A673 (cell line): Measurements from ENCODE around the gene HIVEP1. TPM values are rescaled to one million over a fixed set of nuclear protein-coding genes. Genes with fewer than 3 reads are reported as not detected.

ENCODE experiments used
- BruUV-seq: library from RNA; stranded (reverse); fragments of 400-500 nt; replicated peaks from 2 replicates; lab custom pipeline; 2021; lab: Mats Ljungman, UMichigan
- CTCF ChIA-PET: fragments of 300-600 bp; sonication (Branson Sonifier 250); formaldehyde crosslinking; loops from one replicate; lab custom pipeline; 2022; ENCODE audit warnings: antibody characterized with exemption; lab: Charles Lee
- POLR2A ChIA-PET: fragments of 300-600 bp; sonication (Branson Sonifier 250); formaldehyde crosslinking; loops from one replicate; lab custom pipeline; 2022; ENCODE audit warnings: antibody characterized with exemption; ENCODE audit not compliant: low non-redundant PET; lab: Charles Lee
- DNase-seq: peaks from one replicate; pipeline ENCODE4 v3.0.0-alpha.2; 2015; ENCODE audit warnings: low spot score
- H3K27ac ChIP-seq: fragments of 200-600 bp; sonication (generic); 2 replicates; pipeline ENCODE4 v1.5.1; 2016; ENCODE audit warnings: mixed run types, low read depth, mild to moderate bottlenecking, mixed read lengths, antibody characterized with exemption, low read length; ENCODE audit not compliant: poor library complexity, severe bottlenecking
- H3K27me3 ChIP-seq: fragments of 200-600 bp; sonication (generic); replicated peaks from 2 replicates; pipeline ENCODE4 v1.6.1; 2017; ENCODE audit warnings: mixed run types, low read depth, mild to moderate bottlenecking, mixed read lengths, antibody characterized with exemption, low read length; ENCODE audit not compliant: insufficient read depth, poor library complexity
- H3K36me3 ChIP-seq: fragments of 200-600 bp; sonication (generic); 2 replicates; pipeline ENCODE4 v1.6.1; 2016; ENCODE audit warnings: mixed run types, mild to moderate bottlenecking, mixed read lengths, antibody characterized with exemption, low read length; ENCODE audit not compliant: insufficient read depth, poor library complexity, severe bottlenecking
- H3K4me1 ChIP-seq: fragments of 200-600 bp; sonication (generic); 2 replicates; pipeline ENCODE4 v1.6.1; 2017; ENCODE audit warnings: mixed run types, mild to moderate bottlenecking, mixed read lengths, antibody characterized with exemption, low read length; ENCODE audit not compliant: insufficient read depth, poor library complexity, severe bottlenecking
- H3K4me3 ChIP-seq: fragments of 200-600 bp; sonication (generic); 2 replicates; pipeline ENCODE4 v1.5.1; 2016; ENCODE audit warnings: low read depth, mixed run types, mild to moderate bottlenecking, mixed read lengths, low read length; ENCODE audit not compliant: poor library complexity, severe bottlenecking
- H3K9me3 ChIP-seq: fragments of 200-600 bp; sonication (generic); 2 replicates; pipeline ENCODE4 v1.6.1; 2016; ENCODE audit warnings: mixed run types, low read depth, mild to moderate bottlenecking, mixed read lengths, antibody characterized with exemption, low read length; ENCODE audit not compliant: poor library complexity, severe bottlenecking
- EZH2 ChIP-seq: fragments of 200-600 bp; sonication (generic); IDR thresholded peaks from 2 replicates; pipeline ENCODE4 v1.6.1; 2017; ENCODE audit warnings: borderline replicate concordance, low read depth, mild to moderate bottlenecking, mixed read lengths, antibody characterized with exemption, low read length; ENCODE audit not compliant: poor library complexity, severe bottlenecking
- intact Hi-C: fragments of 100-400 bp; cut with micrococcal nuclease; formaldehyde crosslinking; loops from one replicate; pipeline ENCODE4 v1.10.0; 2022; ENCODE audit not compliant: unreplicated experiment
- total RNA-seq: library from RNA; stranded (reverse); gene quantifications from 2 replicates; pipeline ENCODE4 v1.2.3, GENCODE V29; 2021
- TF ChIP-seq, protein P1 (sequence below): fragments of 300-800, 200-600 bp; sonication (generic); conservative IDR thresholded peaks from 2 replicates; pipeline ENCODE4 v1.5.1; 2017; ENCODE audit warnings: low read depth, mild to moderate bottlenecking, antibody characterized with exemption, low read length, moderate library complexity, mixed read lengths

The HIVEP1 gene
- total RNA-seq, 1 experiment from 2014 or later: 21.5 TPM

DNA sequence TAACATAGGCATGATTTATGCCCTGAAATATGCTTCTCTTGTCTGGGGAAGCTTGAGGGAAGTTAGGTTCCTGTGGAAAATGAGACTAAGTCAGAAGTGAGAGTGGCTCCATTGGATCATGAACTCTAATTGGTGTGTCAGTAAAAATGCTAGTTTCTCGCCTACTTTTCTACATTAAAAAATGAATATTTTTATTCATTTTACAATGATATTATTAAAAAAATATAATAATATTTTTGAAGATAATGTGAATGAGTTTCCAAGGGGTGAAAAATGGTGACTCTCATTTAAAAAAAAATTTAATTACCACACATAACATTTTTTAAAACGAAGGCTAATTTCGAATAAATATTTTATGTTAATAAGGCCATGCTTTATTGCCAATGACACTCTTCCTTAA is 84.2 kb downstream of the HIVEP1 start:
- no peak overlapping the region for H3K27ac ChIP-seq
- H3K4me3 ChIP-seq: no peak overlapping the region
- POLR2A ChIA-PET: no interaction called here
- H3K9me3 ChIP-seq: no peaks in the 10 kb centered on the region
- H3K4me1 ChIP-seq: peaks cover 16% of the 10 kb centered on the region
- no TSS peak for BruUV-seq
- no peaks in the 10 kb centered on the region for H3K27me3 ChIP-seq
- H3K36me3 ChIP-seq: no peaks in the 10 kb centered on the region
- no peak for DNase-seq
- intact Hi-C loops: no loop called here
- CTCF ChIA-PET: no interaction called here
- TF ChIP-seq, protein P1, sequence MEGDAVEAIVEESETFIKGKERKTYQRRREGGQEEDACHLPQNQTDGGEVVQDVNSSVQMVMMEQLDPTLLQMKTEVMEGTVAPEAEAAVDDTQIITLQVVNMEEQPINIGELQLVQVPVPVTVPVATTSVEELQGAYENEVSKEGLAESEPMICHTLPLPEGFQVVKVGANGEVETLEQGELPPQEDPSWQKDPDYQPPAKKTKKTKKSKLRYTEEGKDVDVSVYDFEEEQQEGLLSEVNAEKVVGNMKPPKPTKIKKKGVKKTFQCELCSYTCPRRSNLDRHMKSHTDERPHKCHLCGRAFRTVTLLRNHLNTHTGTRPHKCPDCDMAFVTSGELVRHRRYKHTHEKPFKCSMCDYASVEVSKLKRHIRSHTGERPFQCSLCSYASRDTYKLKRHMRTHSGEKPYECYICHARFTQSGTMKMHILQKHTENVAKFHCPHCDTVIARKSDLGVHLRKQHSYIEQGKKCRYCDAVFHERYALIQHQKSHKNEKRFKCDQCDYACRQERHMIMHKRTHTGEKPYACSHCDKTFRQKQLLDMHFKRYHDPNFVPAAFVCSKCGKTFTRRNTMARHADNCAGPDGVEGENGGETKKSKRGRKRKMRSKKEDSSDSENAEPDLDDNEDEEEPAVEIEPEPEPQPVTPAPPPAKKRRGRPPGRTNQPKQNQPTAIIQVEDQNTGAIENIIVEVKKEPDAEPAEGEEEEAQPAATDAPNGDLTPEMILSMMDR: no peak
- TF ChIP-seq EZH2: no peak

DNA sequence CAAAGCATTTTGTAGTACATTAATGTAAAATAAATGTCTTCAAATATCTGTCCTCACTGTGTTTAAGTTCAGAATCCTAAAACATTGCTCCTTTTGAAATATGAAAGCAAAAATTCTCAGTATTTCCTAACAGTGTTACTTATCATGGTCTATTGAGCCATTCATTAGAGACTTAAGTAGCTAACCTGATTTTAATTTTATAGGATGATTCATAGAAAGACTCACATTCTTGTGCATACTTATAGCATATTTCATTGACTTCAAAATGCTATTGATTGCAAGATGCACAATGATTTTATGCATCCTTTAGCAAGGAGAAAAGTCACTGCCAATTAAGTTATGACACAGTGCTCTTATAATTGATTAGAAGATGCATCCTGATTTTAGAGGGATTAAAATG is 85.7 kb downstream of the HIVEP1 start:
- H3K27ac ChIP-seq: no peak overlapping the region
- intact Hi-C loops: no loop called here
- no TSS peak for BruUV-seq
- H3K4me1 ChIP-seq: peaks cover 10% of the 10 kb centered on the region
- no peaks in the 10 kb centered on the region for H3K9me3 ChIP-seq
- peak; percentile 12 for DNase-seq
- no peaks in the 10 kb centered on the region for H3K27me3 ChIP-seq
- ChIA-PET POLR2A (no interaction called here), CTCF (no interaction called here)
- H3K36me3 ChIP-seq: no peaks in the 10 kb centered on the region
- TF ChIP-seq EZH2: no peak
- TF ChIP-seq, protein P1: no peak
- H3K4me3 ChIP-seq: no peak overlapping the region

DNA sequence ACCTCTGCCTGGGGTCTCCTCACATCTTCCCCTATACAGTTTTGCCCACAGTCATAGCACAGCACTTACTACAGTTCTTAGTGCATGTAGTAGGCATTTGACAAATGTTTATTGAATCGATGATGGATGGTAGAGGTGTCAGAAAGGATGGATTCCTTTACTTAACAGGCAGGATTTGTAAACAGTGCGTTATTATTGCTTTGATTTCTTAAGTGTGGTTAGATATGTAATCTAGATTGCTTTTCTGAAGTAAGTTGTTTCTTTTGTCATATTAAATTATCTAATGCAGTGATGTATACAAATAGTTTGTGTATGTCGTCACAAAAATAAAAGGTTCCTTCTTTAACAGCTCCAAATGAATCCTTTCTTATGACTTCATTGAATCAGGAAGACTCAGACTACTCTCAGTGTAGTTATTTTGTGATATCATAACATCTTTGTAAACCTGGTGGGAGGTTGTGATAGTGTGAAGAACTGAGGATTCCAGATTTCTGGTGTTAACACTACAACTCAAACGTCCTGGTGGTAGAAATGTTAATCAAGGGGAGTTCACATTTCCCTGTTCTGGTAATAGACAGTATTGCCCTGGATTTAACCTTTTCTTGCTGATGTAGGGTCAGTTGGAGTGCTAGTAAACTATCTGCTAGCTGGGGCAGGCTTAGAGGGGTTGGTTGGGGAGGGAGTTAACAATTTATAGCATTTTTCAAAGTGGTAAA is 87.7 kb downstream of the HIVEP1 start:
- H3K36me3 ChIP-seq: no peaks in the 10 kb centered on the region
- DNase-seq: no peak
- intact Hi-C loops: no loop called here
- no peaks in the 10 kb centered on the region for H3K9me3 ChIP-seq
- no peak overlapping the region for H3K4me3 ChIP-seq
- peaks cover 10% of the 10 kb centered on the region for H3K4me1 ChIP-seq
- CTCF ChIA-PET: no interaction called here
- BruUV-seq: no TSS peak
- no peaks in the 10 kb centered on the region for H3K27me3 ChIP-seq
- POLR2A ChIA-PET: no interaction called here
- TF ChIP-seq, protein P1: no peak
- TF ChIP-seq EZH2: no peak
- no peak overlapping the region for H3K27ac ChIP-seq
